Measurements from ENCODE around the gene CSPG4.
"Not testable (repeated sequence)": the region's sequence is repeated elsewhere in the genome, so short reads cannot be mapped to it uniquely, and the experiment has no call there.

CSPG4 gene

DNA sequence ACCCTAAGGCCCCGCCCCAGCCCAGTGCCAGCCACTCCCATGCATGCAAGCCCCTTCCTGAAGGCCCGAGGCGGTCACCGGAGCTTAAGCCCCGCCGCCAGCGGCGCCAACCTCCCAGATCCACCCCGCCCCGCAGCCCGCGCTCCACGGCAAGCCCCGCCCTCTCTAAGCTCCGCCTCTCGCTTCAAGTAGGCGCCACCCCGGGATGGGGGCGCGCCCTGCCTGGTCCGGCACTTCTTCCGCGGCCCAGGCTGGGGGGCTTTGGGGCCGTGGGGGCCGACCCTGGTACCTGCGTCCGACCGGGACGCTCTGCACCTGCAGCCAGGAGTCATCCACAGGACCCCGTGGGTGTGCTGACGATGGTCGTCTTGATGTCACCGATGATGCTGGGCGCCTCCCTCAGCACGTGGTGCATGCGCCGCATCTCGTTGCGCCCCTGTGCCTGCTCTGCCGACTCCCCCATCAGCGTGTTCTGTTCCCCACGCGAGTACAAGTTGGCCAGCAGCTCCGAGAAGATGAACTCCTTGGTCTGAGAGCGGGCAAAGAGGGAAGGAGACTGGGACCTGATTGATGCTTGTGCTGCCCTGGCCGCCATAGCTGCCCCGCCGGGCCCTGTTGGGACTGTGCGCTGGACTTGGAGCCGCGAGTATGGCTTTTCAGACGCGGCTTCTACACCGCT lies 26.1 kb upstream of the CSPG4 start:
- in situ Hi-C loops (cut with MboI; ENCODE audit: low sequenced_read_pairs), result no loop called here

GRCh38 chr15:75738014-75738646 lies 25.5 kb upstream of the CSPG4 start:
- in situ Hi-C loops (cut with MboI; ENCODE audit: low sequenced_read_pairs), result no loop called here

DNA sequence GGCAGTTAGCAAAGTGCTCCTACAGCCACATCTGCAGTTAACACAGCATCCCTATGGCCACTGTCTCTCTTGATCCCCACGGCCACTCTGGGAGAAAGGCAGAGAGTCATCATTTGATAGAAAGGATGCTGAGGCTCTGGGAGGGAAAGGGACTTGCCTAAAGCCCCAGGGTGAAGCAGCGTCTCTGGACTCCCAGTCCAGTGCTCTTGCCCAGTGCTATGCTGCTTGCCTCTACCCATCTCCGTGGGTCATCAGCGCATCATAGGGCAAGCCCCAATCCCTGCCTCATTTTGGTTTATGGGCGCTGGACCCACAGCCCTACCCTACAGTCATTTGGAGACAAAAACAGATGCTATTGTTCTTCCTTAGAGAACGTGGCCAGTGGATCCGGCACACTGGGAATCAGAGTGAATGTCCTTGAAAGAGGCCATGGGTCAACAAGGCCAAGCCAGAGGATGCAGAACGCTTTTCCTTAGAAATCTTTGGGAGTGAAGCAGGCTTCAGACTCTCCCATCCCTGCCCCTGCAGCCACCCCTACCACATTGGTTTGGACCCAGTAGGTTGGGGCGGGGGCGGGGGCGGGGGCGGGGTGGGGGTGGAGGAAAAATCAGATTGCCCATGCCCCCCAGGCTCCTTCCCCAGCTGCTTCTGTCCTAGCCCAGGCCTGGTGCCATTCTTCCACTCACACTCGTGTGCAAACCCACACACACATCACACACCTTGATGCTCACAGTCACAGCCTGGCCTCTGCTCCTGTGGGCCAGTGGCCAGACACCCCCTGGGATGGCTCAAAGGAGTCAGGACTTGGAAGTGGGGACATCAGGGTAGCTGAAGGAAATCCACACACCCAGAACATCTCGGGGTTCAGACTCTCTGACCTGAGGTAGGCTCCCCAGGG lies 24.7 kb upstream of the CSPG4 start:
- in situ Hi-C loops (cut with MboI; ENCODE audit: low sequenced_read_pairs), result not testable (repeated sequence)

GRCh38 chr15:75736256-75736655 lies 23.6 kb upstream of the CSPG4 start:
- in situ Hi-C loops (cut with MboI; ENCODE audit: low sequenced_read_pairs), result no loop called here

- in situ Hi-C loops (cut with MboI; ENCODE audit: low sequenced_read_pairs), result not testable (repeated sequence)
Observed at GRCh38 chr15:75734861-75735760, 22.5 kb upstream of the CSPG4 start.

- in situ Hi-C loops (cut with MboI; ENCODE audit: low sequenced_read_pairs), result no loop called here
Observed at GRCh38 chr15:75733761-75734651, 21.4 kb upstream of the CSPG4 start.

GRCh38 chr15:75732809-75733451 lies 20.3 kb upstream of the CSPG4 start:
- in situ Hi-C loops (cut with MboI; ENCODE audit: low sequenced_read_pairs), result no loop called here

DNA sequence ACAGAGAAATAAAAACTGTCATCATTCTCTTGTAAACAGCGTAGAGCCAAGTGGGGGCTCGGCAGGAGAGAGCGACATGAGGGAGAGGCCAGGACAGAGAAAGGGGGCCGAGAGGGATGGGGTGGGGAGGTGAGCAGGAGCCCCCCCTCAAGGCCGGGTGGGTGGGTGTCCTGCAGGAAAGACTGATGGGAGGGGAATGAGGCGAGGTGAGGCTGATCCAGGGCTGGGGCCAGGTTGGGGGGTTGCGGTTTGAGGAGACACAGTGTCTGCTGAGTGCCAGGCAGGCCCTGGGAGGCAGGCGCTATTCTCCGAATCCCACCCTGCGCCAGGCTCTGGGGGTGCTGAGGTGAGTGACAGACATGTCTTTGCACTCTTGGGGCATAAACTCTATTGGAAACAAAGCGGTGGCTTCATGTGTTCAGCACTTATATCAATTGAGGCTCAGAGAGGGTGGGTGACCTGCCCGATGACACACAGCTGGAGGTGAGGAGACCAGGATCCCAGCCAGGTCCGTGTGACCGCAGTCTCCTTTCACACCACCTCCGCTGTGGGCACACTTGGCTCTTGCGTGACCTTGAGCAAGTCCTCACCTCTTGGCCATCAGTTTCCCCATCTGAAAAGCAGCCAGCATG lies 19.6 kb upstream of the CSPG4 start:
- in situ Hi-C loops (cut with MboI; ENCODE audit: low sequenced_read_pairs), result no loop called here

DNA sequence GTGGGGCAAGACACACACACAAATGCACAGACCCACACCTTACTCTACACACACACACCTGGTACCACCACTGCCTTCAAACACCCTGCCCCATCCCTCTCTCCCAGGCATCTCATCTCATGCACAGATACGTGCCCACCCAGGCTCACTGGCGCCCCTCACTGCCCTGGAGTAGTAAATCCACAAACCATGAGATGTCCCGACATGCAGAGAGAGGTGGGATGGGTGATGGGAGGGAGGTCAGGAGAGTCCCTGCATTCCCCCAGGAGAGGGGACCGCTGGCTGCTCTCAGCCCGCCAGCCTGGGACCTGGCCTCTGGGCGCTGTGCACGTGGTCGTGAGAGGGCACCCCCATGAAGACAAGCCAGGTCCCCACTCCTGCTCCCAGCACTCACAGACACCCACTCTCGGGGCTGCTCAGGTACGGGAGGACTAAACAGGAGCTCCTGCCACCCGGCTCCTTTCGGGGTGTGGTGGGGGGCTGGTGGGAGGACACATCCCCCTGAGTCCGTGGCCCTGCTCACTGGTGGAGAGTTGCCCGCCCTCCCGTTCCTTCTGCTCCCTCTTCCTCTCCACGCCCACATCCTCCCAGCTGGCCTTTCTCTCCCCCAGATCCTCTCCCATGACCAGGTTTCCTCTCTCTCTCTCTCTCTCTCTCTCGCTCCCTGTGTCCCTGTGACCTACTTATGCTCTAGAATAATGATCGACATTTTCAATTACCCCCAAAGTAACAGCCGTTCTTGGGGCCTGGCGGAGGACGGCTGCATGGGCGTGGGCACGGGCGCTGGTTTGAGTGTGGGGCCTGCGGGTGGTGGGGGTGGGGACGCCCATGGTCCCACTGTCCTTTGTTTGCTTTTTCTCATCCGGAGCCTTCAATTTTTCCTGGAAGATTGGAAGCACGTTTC lies 18.9 kb upstream of the CSPG4 start:
- in situ Hi-C loops (cut with MboI; ENCODE audit: low sequenced_read_pairs), result no loop called here

GRCh38 chr15:75730376-75731247 lies 18.0 kb upstream of the CSPG4 start:
- in situ Hi-C loops (cut with MboI; ENCODE audit: low sequenced_read_pairs), result not testable (repeated sequence)

DNA sequence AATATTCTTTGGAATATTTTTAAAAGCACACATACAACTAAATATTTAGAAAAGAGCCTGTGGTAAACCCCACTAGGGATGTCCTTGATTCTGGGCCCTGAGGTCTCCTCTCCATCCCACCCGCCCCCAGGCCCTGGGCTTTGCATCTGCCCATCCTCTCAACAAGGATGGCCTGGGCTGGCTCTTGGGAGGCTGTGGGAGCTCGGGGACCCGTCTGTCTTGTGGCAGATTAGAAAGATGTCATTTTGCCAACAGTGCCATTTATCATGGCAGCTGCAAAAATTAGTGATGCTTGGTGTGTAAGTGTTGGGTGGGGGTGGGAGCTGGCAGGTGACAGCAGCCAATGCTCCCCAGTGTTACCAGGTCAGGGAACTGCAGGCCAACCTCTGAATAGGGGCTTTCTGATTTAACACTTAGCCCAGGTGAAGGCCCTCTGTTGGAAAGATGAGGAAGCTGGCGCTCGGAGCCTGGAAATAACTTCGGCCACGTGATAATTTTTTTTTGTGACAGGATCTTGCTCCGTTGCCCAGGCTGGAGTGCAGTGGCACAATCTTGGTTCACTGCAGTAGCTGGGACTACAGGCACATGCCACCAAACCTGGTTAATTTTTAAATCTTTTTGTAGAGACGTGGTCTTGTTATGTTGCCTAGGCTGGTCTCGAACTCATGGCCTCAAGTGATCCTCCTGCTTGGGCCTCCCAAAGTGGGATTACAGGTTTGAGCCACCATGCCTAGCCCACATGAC lies 16.9 kb upstream of the CSPG4 start:
- in situ Hi-C loops (cut with MboI; ENCODE audit: low sequenced_read_pairs), result no loop called here

- in situ Hi-C loops (cut with MboI; ENCODE audit: low sequenced_read_pairs), result no loop called here
Observed at GRCh38 chr15:75727851-75728715, 15.4 kb upstream of the CSPG4 start.

GRCh38 chr15:75727031-75727531 lies 14.4 kb upstream of the CSPG4 start:
- in situ Hi-C loops (cut with MboI; ENCODE audit: low sequenced_read_pairs), result no loop called here

DNA sequence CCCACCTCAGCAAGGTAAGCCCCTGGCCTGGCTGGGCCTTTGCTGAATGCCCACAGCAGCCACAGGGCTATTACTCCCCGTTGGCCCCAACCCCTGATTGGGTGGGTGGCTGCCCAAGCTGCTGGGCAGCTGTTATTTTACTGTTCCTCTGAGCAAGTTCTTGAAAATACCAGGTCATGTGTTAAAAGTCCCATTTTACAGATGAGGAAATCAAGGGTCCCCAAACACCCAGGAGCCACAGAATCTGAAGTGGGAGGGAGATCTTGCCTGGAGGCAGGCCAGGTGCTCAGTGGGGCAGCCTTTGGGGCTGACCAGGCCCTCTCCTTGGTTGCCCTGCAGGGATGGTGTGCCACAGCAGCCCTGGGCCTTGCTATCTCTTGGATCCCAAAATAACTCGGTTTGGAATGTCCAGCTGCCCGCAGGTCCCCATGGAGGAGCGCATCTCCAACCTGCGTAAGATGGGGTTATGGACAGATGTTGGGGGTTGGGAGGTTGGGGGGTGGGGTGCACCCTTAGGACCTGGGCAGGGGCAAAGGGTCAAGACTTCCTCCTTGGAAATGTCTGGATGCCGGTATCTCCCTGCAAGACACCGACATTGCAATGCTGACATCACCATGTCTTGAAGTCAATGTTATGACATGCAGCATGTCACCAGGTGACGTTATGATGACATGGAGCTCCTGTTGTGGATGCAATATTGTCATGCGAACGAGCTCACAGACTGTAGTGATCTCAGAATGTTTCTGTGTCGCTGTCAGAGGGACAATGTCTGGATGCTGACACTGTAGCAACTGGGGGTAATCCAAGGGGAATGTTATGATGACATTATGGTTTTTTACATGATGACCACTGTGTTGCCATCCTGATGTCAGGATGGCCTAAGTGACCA lies 13.3 kb upstream of the CSPG4 start:
- in situ Hi-C loops (cut with MboI; ENCODE audit: low sequenced_read_pairs), result no loop called here

All from hTERT RPE-1 (cell line).